ENCODE results near the gene PLEKHG1.

Gene PLEKHG1

DNA sequence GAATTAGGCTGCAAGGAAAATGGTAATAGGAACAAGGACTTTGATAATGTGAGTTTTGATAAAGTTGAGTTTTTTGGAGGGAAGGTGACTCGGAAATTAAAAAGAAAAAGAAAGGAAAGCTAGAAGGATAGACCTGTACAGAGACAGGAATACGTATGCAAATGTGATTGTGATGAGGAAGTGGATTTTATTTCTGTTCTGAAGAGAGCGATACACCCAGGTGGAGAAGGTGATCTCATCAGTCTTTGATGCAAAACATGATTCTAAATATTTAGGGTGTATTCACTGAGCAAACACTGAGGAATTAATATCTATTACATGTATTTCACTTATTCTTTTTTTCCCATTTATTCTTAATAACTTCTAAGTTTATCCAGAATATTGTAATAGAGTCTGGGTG lies 9.2 kb upstream of the PLEKHG1 start:
- FAIRE-seq = no peak

DNA sequence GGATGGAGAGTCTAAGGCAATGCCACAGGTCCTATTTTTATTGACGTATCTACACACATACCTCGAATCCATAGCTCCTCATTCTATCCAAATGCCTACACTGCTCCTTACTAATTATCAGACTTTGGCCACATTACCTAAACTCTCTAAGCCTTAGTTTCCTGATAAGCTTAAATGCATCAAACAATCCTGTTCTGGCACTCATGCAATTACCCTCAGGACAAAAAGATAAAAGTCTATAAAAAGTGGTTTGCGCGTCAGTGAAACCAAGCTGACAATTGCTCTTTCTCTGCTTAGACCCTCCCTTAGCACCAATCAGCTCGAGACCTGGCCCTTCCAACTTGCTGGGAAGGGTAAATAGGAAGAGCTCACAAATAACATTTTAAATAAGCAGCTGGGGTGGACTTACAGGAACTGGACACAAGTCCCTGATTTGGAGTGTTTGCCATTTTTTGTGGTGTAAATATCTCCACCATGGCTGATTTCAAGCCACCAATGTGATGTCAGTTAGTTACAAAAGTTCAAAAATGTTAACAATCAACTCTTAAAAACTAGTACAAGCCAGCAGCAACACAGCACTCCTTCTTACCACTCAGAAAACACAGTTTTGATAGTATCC lies 7.2 kb upstream of the PLEKHG1 start:
- no peak for FAIRE-seq

DNA sequence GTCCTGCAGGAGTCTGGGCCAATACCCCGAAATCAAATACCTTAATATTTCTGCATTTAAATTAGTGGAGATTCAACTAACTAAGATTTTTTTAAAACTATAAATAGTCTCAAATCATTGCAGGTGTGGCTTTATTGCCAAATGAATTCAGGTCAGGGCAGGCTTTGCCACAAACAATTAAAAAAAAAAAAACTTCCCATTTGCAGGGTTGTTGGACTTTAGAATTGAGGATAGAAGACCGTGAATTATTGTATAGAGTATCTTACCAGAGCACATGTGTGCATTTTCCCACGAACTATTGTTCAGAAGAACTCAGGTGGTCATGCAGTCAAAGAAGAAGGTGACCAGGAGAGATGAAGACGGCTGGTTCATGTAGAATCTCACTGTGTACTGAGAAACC lies 6.6 kb upstream of the PLEKHG1 start:
- no peak for FAIRE-seq

DNA sequence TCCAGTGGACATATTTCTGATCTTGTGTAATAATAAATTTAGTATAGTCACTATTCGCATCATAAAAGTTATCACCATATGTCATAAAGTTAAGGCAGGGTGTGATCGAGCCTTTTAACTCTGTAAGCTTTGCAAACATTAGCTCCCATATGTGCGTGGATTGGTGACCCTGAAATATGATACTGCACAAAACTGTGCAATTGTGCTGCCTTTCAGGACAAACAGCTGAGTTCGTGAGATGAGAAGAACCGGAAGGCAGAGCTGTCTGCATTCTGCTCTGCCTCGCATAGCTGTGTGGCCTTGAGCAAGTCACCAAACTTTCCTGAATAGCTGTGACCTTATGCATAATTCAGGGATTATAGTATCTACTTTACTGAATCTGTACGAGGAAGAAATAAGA lies 3.2 kb upstream of the PLEKHG1 start:
- no peak for FAIRE-seq

DNA sequence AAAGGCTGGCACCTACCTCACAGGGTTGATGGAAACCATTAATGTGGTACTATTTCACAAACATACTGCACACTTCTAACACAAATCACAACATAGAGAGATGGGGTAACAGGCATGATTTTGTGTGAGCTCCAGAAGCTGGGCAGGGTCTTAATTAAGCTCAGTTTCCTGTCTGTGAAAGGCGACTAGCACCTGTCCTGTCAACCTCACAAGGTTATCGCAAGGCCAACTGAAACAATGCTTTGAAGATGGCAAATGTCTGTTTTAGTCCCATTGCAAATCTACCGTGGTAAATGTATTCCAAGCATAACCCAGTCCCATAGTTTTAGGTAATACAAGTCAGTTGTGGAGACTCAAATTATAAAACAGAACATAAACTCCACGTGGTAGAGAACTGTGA lies 1.3 kb upstream of the PLEKHG1 start:
- no peak for FAIRE-seq

DNA sequence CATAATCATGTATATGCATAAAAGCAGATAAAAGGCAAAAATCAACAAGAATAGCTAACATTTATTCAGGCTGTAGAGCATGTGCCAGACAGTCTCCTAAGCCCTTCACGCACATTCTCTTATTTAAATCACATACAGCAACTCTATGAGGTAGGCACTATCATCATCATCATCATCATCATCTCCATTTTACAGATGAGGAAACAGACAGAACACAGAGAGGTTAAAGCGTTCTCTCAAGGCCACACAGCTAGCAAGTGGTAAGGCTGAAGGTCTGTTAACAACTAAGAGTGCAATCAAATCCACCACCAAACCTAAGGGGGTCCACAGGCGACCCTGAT lies 857 bp upstream of the PLEKHG1 start:
- FAIRE-seq = no peak

DNA sequence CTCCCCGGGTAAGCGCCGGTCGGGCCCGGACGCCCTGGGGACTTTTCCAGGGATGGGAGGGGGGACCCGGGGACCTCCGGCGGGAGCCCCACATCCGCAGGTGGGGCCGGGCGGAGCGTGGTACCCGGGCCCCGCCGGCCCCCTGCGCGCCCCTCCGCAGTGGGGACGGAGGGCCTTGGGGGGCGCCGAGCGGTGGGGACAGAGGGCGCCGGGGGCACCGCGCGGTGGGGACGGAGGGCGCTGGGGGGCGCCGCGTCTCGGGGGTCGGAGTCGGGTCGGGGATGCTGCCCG lies 270 bp downstream of the PLEKHG1 start:
- no peak for FAIRE-seq

DNA sequence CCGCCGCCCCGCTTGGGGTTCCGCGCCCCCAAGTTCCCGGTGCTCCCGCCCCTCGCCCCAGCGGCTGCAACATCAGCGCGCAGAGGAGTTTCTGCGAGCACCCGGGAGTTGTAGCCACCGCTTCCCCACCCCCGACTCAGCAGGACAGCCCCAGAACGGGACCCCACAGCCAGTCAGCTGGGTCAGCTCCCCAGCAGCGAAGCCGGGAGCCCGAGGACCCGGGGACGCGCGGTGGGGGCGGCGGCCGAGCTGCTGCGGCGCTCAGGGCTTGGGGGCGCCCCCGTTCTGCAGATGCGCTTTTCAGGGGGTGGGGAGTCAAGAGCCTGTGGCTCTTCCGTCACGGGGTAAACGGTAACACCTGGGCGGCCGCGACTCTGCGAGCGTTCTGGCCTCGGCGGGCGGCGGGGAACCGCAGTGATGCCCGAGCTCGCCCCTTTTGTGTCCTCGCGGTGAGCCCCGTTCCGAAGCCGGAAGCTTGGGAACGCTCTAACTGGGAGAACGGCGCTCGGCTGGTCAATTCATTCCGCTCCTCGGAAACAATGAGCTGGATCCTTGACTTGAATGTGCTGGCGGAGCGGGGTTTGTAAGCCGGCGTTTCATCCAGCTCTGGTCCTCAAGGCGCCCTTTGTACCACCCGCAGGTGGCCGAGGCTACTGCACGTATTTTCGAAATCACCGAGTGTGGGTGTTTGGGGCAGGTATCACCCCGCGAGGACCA lies 774 bp downstream of the PLEKHG1 start:
- FAIRE-seq = no peak

DNA sequence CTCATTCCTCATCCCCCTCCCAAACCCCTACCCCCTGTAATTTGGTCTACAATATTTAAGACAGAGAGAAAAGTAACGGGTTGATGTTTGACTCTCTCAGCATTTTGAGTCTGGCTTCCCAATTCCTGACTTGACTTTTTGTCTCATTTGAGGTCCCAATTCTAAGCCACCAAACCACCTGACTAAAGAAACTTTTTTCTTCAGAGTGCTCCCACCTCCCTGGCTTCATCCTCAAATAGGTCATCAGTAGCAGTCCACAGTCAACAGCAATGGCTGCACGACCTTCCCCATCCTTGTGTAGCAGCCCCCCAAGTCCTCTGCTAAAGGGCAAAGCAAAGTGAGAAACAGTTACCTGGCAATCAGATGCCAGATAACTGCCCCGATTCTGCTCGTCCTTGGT lies 1.8 kb downstream of the PLEKHG1 start:
- no peak for FAIRE-seq

DNA sequence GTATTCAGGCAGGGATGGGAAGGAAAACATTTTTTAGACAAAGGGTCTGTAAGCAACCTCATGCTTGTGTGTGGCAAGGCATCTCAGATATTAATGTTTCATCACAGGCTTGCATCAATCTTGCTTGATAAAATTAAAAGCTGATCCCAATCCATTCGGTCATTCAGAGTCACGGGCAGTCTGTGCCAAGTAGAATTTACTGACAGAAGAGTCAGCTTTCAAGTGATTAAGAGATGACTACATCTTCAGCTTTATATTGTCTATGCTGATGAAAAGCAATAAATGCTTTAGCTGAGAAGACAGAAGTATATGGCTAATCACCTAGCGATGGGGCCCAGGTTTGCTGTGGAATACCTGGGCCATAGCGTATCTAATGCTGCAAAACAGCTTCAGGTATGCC lies 3.5 kb downstream of the PLEKHG1 start:
- FAIRE-seq = no peak

DNA sequence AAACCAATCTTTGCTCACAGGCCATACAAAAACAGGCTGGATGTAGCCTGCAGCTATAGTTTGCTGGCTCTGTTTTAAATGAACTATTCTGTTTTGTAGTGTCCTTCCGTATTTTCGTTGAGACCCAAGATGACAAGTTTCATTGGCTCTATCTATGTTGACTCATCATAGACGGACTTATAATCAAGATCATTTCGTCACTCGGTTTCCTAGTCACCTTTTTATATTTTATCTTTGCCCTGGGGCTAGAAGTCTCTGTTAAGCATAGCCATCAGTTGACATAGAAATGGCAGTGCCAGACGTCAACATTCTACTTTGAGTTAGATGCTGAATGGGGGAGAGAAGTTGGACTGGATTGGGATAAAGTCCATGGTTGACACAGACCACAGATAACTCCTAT lies 4.8 kb downstream of the PLEKHG1 start:
- FAIRE-seq = no peak

DNA sequence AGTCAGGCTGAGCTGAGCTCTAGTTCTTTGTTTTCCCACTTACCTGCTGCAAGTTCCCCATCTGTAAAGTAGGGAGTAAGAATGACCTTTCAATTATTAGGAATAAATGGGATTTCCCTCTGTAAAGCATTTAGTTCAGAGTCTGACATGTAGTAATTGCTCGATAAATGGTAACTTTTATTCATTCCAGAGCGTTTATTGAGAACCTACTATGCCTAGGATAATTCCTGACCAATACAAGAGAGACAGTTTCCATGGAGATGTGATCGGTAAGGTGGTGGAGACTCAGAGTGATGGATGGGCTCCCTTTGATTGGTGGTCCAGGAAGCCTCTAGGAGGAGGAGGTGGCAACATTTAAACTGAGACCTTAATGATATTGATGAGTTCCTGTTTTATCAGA lies 5.6 kb downstream of the PLEKHG1 start:
- FAIRE-seq = no peak

DNA sequence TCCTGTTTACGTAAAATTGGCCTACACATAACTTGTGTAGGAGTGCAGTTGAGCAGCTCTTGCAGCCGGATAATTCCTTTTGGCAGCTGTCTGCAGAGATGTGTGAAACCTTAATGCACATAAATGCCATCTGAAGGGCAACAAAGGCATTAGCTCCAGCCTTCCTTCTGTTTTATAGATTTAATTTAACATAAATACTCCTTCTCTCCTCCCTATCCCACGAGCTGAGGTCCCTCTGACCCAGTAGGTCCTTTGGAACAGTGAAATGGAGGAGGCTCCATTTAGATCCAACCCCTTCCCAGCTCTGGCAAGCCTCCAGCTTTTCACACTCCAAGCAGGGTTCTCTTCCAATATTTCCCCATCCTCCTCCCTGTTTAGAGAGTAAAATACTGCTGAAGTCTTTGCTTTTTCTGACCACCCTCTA lies 6.5 kb downstream of the PLEKHG1 start:
- no peak for FAIRE-seq

DNA sequence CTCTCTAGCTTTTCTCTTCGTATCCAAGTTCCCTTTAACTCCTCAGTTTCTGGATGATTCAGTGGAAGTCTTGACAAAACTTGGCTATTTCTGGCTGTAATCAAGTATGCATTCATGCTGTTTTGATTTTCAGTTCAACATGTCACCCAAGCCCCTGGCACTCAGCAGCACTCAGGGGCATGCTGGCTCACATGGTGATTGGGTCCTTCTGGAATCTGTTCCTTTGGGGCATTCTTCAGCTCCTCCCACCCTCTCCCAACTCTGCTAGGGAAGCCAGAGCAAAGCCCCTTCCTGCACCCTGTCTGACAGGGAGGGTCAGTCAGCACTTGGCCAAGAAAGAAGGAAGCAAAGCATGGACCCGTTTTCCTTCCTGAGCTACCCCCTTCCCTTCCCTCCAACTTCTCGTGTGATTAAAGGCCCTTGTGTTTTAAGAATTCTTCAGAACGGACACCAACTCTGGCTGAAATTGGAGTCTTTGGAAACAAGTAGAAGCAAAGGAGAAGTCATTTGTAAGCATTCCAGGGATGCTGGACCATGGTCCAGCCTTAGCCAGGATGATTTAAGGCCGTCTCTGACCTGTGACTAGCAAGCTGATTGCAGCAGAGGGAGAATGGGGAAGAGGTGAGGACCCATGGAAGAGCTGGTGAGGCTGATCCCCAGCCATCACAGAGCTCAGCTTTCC lies 7.1 kb downstream of the PLEKHG1 start:
- no peak for FAIRE-seq

DNA sequence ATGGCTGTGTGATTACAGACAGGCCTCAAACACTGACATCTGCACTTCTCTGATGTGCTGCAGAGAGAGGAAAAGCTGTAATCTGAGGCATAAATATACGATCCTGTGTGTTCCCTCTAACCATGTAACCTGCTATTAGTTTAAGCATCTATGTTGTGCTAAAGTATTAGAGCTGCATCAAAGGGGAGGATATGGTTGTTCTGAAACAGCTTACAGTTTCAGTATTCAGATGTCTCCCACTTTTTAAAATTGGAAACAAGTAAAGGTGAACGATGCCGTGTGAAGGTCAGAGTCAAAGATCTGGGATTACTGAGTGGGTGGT lies 7.6 kb downstream of the PLEKHG1 start:
- no peak for FAIRE-seq

DNA sequence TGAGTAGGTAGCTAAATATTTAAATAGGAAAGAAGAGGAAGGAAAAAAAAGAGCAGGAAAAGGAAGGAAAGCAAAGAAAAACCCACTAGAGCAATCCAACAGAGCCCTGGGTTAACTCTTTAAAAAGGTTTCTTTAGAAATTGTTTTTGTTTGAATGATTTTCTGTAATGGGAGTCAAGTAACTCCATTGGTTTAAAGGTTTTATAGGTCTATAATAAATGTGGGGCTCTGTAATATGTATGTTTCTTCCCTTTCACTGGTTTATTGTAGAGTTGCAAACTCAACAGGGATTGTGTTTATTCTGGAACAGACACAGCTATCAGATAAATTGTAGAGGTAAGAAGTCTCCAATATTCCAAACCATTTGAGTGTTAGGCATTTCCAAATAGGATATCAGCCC lies 10.9 kb downstream of the PLEKHG1 start:
- no peak for FAIRE-seq

DNA sequence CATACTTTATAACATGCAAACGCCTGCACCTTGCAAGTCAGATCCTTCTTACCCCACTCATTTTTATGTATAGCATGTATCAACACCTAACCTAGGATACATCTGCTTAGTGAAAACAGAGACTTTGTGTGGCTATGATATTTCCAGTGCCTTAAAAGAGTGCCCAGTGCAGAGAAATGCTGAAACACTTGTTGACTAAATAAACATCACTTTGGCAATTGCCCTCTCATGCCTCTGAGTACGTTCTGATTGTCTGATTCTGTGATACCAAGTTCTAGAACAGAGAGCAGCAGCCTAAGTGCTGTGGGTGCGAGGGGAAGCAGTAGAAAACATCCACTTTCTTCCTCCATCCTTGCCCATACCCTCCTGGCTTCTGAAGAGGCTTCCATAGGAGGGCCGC lies 13.6 kb downstream of the PLEKHG1 start:
- FAIRE-seq = no peak

DNA sequence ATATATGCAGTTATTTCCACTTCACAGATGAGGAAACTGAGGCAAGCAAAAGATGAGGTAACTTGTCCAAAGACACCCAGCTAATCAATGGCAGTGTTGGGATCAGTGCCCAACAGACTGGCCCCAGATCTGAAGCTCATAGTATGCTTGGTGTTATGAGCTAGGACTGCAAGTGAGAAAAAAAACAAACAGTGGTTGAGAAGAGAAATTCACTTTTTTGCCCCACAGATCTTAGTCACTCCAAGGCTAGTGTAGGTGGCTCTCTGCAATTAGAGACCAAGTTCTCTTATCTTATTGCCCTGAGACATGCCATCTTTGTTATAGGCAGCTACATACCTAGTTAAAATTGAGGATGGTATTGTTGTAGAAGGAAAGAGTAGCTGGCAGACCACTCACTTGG lies 16.3 kb downstream of the PLEKHG1 start:
- no peak for FAIRE-seq

DNA sequence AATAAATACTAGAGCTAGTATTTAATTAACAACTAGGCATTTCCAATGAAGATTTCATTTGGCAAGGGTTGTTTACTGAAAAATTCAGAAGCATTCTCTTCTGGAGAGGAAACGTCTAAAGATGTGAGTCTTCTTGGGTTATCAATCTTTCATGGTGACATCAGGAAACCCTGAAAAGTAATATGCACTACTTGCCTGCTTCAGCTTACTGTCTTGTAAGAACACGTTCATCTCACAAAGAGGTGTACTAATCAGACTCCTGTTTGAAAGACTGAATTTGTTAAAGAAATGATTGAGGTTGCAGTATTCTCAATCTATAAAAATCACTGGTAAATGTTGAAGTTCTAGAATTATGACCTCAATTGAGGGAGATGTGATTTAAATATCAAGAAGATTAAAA lies 16.9 kb downstream of the PLEKHG1 start:
- no peak for FAIRE-seq

DNA sequence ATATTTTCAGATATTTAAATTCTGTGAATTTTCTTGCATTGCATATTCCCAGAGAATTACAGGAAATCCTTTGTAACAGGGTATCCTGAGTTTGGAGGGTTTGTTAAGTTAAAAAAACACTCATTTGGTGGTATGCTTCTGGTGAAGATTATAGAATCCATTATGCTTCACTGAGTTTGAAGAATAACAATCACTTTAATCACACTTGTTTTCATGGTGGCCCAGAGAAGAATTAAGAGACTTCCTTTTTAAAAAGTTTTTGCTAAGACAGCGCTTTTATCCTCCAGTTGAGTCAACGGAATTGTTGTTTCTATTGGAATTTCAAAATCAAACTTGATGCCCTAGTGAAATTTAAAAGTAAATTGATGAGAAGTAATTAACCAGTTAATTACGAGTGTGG lies 17.4 kb downstream of the PLEKHG1 start:
- no peak for FAIRE-seq

DNA sequence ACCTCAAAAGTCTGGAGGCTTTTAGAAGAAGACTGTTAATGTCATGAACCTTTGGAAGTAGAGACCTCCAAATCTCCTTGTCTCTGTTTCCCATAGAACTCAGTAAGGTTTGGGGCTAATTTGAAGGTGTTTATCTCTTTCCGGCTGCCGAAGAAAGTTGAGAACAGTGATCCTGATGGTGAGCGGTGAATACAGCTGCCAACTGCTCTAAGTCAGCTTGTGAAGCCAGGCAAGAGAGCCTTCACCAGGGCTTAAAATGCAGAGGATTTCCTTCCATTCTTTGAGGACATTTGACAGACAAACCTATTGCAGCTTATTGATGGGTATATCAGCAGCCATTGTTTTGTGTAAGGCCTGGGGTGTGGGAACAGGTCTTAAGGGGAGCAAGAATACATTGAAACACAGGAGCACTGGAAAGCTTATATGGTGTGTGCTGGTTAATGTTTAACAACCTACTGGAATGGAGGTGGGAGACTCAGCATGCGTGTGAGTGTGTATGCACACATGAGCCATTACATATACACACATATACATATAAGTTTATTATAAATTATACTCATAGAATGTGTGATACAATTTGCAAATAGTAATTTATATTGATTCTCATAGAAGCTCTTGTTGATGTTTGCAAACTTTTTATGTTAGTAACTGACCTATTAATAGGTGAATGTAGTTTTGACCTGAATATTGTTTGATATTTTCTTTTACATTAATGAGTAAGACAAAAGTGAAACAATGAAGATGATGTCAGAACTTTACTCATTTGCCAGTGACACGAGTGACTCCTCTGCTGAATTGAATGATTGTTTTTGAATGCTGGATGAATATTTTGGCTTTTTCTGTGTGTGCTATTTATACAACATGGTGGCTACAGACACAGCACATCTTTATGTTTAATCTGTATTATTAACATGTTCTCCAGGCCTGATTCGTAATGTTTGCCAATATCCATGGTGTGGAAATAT lies 18.1 kb downstream of the PLEKHG1 start:
- no peak for FAIRE-seq

DNA sequence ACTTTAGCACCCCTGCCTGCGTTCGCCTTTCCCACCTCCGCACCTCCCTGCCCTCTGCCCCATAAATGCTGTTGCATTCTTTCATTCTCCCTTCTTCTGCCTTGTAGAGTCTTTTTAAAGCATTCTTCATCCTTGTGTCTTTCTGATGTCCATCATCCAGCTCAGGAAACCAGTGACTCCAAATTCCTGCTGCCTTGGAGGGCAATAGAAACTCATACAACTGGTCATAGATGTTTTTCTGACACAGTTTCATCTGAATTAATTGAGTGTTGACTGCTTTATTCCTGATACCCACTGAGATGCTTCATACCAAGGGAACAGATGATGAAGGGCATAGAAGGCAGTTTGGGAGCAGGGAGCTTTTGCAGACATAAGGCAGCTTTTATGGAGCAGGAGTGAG lies 19.6 kb downstream of the PLEKHG1 start:
- no peak for FAIRE-seq

DNA sequence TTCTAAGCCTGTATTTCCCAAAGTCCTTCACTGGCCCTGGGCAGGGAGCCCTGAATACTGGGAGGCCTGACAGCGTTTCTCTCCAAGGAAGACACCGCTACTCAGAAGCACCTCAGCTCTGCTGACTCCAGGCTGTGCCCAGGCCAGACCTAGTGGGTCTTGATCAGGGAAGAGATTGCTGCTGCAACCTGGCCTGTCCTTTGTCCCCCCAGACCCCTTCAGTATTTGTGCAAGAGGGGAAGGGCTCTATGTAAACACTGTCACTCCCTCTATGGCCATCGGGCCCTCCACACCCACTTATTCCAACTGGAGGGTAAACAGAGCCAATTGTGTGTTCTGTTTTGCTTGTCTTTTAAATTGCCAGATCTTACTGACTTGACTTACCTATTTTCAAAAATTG lies 20.6 kb downstream of the PLEKHG1 start:
- FAIRE-seq = no peak

DNA sequence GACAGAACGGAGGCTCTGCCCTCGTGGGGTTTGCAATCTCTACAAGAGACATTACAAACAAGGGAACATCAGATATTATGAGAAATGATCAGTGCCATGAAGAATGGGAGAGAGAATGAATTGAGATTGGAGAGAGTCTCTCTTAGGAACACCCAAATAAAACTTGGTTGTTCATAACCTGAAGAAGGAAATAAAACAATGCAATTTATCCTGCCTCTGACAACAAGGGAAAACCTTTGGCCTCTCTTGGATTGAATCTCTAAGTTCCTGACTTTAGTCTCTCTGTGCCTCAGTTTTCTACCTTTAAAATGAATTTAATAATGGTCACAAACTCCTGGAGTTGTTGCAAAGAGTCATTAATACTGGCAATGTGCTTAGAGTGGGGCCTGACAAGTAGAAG lies 21.1 kb downstream of the PLEKHG1 start:
- no peak for FAIRE-seq
